Spleen (tissue), 7 donors: ENCODE data around the gene R3HDM1.

Experiments
- POLR2AphosphoS5 ChIP-seq, 3 donors: sonication (generic); formaldehyde crosslinking; IDR thresholded peaks; one replicate each; pipeline ENCODE4 v1.5.1; 2017; ENCODE audit warnings: antibody characterized with exemption in 3 of 3
- TF ChIP-seq, protein P1 (sequence below), 11 experiments: fragments of 200-600 bp in 7 of 11; fragments of 450-650 bp in 4 of 11; sonication (generic) in 4 of 11; IDR thresholded peaks in 8 of 11; conservative IDR thresholded peaks in 3 of 11; 1 replicate in 7 of 11; 2 replicates in 4 of 11; pipeline versions ENCODE4 v1.4.0 to v1.8.0; 2016 to 2021; ENCODE audit warnings: antibody characterized with exemption in 11 of 11, inconsistent platforms in 4 of 11, mild to moderate bottlenecking in 1 of 11
- donor health status: DM: no; HTN: no; CAD: no; lungs with moderate emphysema.
- donor health status: DM: no; HTN: no; CAD: no.
- donor health status: DM: no; HTN: no; CAD: no.

DNA sequence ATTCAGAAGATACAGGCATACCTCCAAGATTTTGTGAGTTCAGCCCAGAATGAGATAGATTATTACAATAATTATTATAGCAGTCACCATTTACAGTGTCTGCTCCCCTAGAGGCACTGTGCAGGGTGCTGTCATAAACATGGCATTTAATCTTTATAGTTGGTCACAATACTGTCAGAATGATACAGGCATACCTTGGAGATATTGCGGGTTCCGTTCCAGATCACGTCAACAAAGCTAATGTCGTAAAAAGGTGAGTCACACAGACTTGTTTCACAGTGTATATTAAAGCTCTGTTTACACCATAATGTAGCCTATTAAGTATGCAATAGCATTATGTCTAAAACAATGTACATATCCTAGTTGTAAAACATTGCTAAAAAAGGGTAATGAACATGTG, 45.8 kb upstream of the R3HDM1 start:
- TF ChIP-seq, protein P1, sequence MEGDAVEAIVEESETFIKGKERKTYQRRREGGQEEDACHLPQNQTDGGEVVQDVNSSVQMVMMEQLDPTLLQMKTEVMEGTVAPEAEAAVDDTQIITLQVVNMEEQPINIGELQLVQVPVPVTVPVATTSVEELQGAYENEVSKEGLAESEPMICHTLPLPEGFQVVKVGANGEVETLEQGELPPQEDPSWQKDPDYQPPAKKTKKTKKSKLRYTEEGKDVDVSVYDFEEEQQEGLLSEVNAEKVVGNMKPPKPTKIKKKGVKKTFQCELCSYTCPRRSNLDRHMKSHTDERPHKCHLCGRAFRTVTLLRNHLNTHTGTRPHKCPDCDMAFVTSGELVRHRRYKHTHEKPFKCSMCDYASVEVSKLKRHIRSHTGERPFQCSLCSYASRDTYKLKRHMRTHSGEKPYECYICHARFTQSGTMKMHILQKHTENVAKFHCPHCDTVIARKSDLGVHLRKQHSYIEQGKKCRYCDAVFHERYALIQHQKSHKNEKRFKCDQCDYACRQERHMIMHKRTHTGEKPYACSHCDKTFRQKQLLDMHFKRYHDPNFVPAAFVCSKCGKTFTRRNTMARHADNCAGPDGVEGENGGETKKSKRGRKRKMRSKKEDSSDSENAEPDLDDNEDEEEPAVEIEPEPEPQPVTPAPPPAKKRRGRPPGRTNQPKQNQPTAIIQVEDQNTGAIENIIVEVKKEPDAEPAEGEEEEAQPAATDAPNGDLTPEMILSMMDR (IDR thresholded peaks at IDR 0.05 in 8 of 11, conservative IDR thresholded peaks at IDR 0.05 in 3 of 11) = no peak
- no peak for TF ChIP-seq POLR2AphosphoS5 (IDR thresholded peaks at IDR 0.05)
